HL-60/S4 treated with phorbol 12-myristate 13-acetate at 8.2 ng/mL for 4 days and 3 days (cell line): ENCODE data around the gene SCAPER.
"Not testable (repeated sequence)": the region's sequence is repeated elsewhere in the genome, so short reads cannot be mapped to it uniquely, and the experiment has no call there.

Source experiments
- in situ Hi-C: fragments of 300-500 bp; cut with MboI; formaldehyde crosslinking; loops from 2 replicates; pipeline ENCODE4 v1.15.0; 2022; ENCODE audit warnings: low sequenced_read_pairs

The SCAPER gene

GRCh38 chr15:76297951-76298350, 607.2 kb downstream of the SCAPER start:
- in situ Hi-C loops: not testable (repeated sequence)
